H1 (cell line): ENCODE results near the gene DMBT1. TPM values are rescaled to one million over a fixed set of nuclear protein-coding genes. Genes with fewer than 3 reads are reported as not detected.

Experiments used
- CTCF ChIA-PET: fragments of 300-600 bp; sonication (Branson Sonifier 250); formaldehyde crosslinking; loops from one replicate; lab custom pipeline; 2021; ENCODE audit not compliant: partially characterized antibody; lab: Charles Lee
- POLR2A ChIA-PET: fragments of 300-600 bp; sonication (Branson Sonifier 250); formaldehyde crosslinking; loops from one replicate; lab custom pipeline; 2021; ENCODE audit warnings: inconsistent platforms; ENCODE audit not compliant: partially characterized antibody; lab: Charles Lee
- DNase-seq, 2 experiments: peaks; one replicate each; pipeline versions ENCODE4 v3.0.0 to v3.0.0-alpha.2; 2010 to 2022; ENCODE audit warnings: low spot score in 2 of 2, low read depth in 1 of 2, mixed read lengths in 1 of 2
- FAIRE-seq: peaks from 2 replicates; lab custom pipeline; 2011; peaks lifted over from hg19 to GRCh38; lab: Jason Lieb, UNC
- H2AFZ ChIP-seq: 2 replicates; pipeline ENCODE4 v1.8.1; 2012; ENCODE audit warnings: low read length, inconsistent platforms
- H2AK5ac ChIP-seq: 2 replicates; pipeline ENCODE4 v1.6.1; 2013; ENCODE audit warnings: low read depth, low read length
- H2BK120ac ChIP-seq: replicated peaks from 2 replicates; pipeline ENCODE3; 2013; ENCODE audit warnings: low read depth, low read length, inconsistent platforms
- H2BK12ac ChIP-seq: 2 replicates; pipeline ENCODE4 v1.6.1; 2013; ENCODE audit warnings: low read depth, low read length
- H2BK15ac ChIP-seq: 2 replicates; pipeline ENCODE4 v1.6.1; 2013; ENCODE audit warnings: low read length
- H2BK20ac ChIP-seq: 2 replicates; pipeline ENCODE4 v1.6.1; 2013; ENCODE audit warnings: low read length
- H2BK5ac ChIP-seq: 2 replicates; pipeline ENCODE4 v1.6.1; 2013; ENCODE audit warnings: low read depth, low read length
- H3K14ac ChIP-seq: 2 replicates; pipeline ENCODE4 v1.6.1; 2013; ENCODE audit warnings: inconsistent platforms; ENCODE audit not compliant: insufficient read length
- H3K18ac ChIP-seq: 2 replicates; pipeline ENCODE4 v1.6.1; 2013; ENCODE audit warnings: low read length; ENCODE audit errors: extremely low read depth
- H3K23ac ChIP-seq: 2 replicates; pipeline ENCODE4 v1.6.1; 2013; ENCODE audit warnings: inconsistent platforms; ENCODE audit not compliant: insufficient read length
- H3K23me2 ChIP-seq: 2 replicates; pipeline ENCODE4 v1.6.1; 2013; ENCODE audit warnings: low read depth, low read length
- H3K27ac ChIP-seq: 2 replicates; pipeline ENCODE4 v1.6.1; 2011; ENCODE audit warnings: low read depth, low read length, inconsistent platforms
- H3K27me3 ChIP-seq, 4 experiments: replicated peaks in 1 of 4; 1 replicate in 1 of 4; 2 replicates in 3 of 4; pipeline versions ENCODE4 v1.6.1 to v1.8.1; 2011 to 2013; ENCODE audit warnings: low read length in 3 of 4, mild to moderate bottlenecking in 3 of 4, inconsistent platforms in 2 of 4, mixed read lengths in 2 of 4, moderate library complexity in 1 of 4; ENCODE audit not compliant: control insufficient read depth in 3 of 4, insufficient read depth in 3 of 4; ENCODE audit errors: extremely low read depth in 1 of 4
- H3K36me3 ChIP-seq, 4 experiments: 2 replicates each; pipeline versions ENCODE4 v1.6.1 to v1.8.1; 2011 to 2013; ENCODE audit warnings: mild to moderate bottlenecking in 4 of 4, low read length in 3 of 4, moderate library complexity in 2 of 4, control low read depth in 1 of 4, inconsistent platforms in 1 of 4; ENCODE audit not compliant: insufficient read depth in 4 of 4, control insufficient read depth in 2 of 4
- H3K4ac ChIP-seq: replicated peaks from 2 replicates; pipeline ENCODE3; 2013; ENCODE audit warnings: low read length, low read depth, mixed read lengths, inconsistent platforms; ENCODE audit not compliant: insufficient read length
- H3K4me1 ChIP-seq, 4 experiments: replicated peaks in 1 of 4; 1 replicate in 1 of 4; 2 replicates in 3 of 4; pipeline versions ENCODE4 v1.6.1 to v1.8.1; 2011 to 2013; ENCODE audit warnings: low read length in 3 of 4, inconsistent platforms in 2 of 4, mixed read lengths in 1 of 4; ENCODE audit not compliant: insufficient read depth in 4 of 4, control insufficient read depth in 3 of 4
- H3K4me2 ChIP-seq, 2 experiments: 2 replicates each; pipeline versions ENCODE4 v1.6.1 to v1.8.1; 2011 to 2013; ENCODE audit warnings: low read depth in 2 of 2, low read length in 2 of 2, control low read depth in 1 of 2, inconsistent platforms in 1 of 2, mild to moderate bottlenecking in 1 of 2; ENCODE audit not compliant: insufficient read depth in 1 of 2
- H3K4me3 ChIP-seq, 4 experiments: fragments of 200-600, 300-600 bp in 1 of 4; sonication (generic), shearing (Covaris generic), sonication (Bioruptor Twin) in 1 of 4; 2 replicates each; pipeline versions ENCODE4 v1.5.1 to v1.8.1; 2011 to 2016; ENCODE audit warnings: low read length in 4 of 4, low read depth in 3 of 4, control low read depth in 2 of 4, inconsistent platforms in 2 of 4, mild to moderate bottlenecking in 2 of 4, mixed read lengths in 1 of 4, moderate library complexity in 1 of 4; ENCODE audit not compliant: insufficient read depth in 2 of 4; ENCODE audit errors: extremely low read depth in 1 of 4
- H3K56ac ChIP-seq: replicated peaks from 2 replicates; pipeline ENCODE3; 2013; ENCODE audit warnings: low read depth, mild to moderate bottlenecking, mixed read lengths, low read length, inconsistent platforms; ENCODE audit not compliant: insufficient read length
- H3K79me1 ChIP-seq: 2 replicates; pipeline ENCODE4 v1.6.1; 2013; ENCODE audit warnings: low read depth, low read length, control low read depth
- H3K79me2 ChIP-seq, 2 experiments: 2 replicates each; pipeline versions ENCODE4 v1.6.1 to v1.8.1; 2012 to 2013; ENCODE audit warnings: low read length in 2 of 2, mild to moderate bottlenecking in 2 of 2, inconsistent platforms in 1 of 2; ENCODE audit not compliant: insufficient read depth in 2 of 2, control insufficient read depth in 1 of 2
- H3K9ac ChIP-seq, 4 experiments: replicated peaks in 1 of 4; 1 replicate in 1 of 4; 2 replicates in 3 of 4; pipeline versions ENCODE4 v1.6.1 to v1.8.1; 2011 to 2013; ENCODE audit warnings: low read depth in 3 of 4, low read length in 3 of 4, control low read depth in 2 of 4, mild to moderate bottlenecking in 2 of 4, moderate library complexity in 2 of 4, inconsistent platforms in 1 of 4; ENCODE audit errors: extremely low read depth in 1 of 4
- H3K9me3 ChIP-seq, 2 experiments: 2 replicates each; pipeline versions ENCODE4 v1.6.1 to v1.8.1; 2012 to 2013; ENCODE audit warnings: mild to moderate bottlenecking in 2 of 2, moderate library complexity in 2 of 2, control low read depth in 1 of 2, inconsistent platforms in 1 of 2, low read depth in 1 of 2, low read length in 1 of 2, mixed read lengths in 1 of 2; ENCODE audit not compliant: insufficient read depth in 2 of 2
- H4K20me1 ChIP-seq, 2 experiments: replicated peaks in 1 of 2; 2 replicates each; pipeline versions ENCODE3 to v1.8.1; 2011 to 2013; ENCODE audit warnings: inconsistent platforms in 2 of 2, low read length in 2 of 2, mild to moderate bottlenecking in 1 of 2; ENCODE audit not compliant: insufficient read depth in 2 of 2, control insufficient read depth in 1 of 2
- H4K5ac ChIP-seq: 2 replicates; pipeline ENCODE4 v1.6.1; 2013; ENCODE audit warnings: low read length, low read depth, mixed read lengths, inconsistent platforms; ENCODE audit not compliant: insufficient read length
- H4K8ac ChIP-seq: 2 replicates; pipeline ENCODE4 v1.8.0; 2013; ENCODE audit warnings: mild to moderate bottlenecking, moderate library complexity, low read length, inconsistent platforms; ENCODE audit not compliant: insufficient read depth; ENCODE audit errors: extremely low read depth
- H4K91ac ChIP-seq: replicated peaks from 2 replicates; pipeline ENCODE3; 2013; ENCODE audit warnings: low read length, mixed read lengths, inconsistent platforms; ENCODE audit not compliant: insufficient read length
- CEBPB ChIP-seq: IDR thresholded peaks from 2 replicates; pipeline ENCODE4 v1.6.1; 2012; ENCODE audit warnings: low read depth, low read length
- CREB1 ChIP-seq: IDR thresholded peaks from 2 replicates; pipeline ENCODE4 v1.6.1; 2012; ENCODE audit warnings: inconsistent platforms
- EZH2 ChIP-seq: fragments of 200-600 bp; sonication (generic); IDR thresholded peaks from 2 replicates; pipeline ENCODE4 v1.7.1; 2012; ENCODE audit warnings: low read depth, mild to moderate bottlenecking, moderate library complexity, low read length, inconsistent platforms; ENCODE audit not compliant: severe bottlenecking
- KDM1A ChIP-seq: fragments of 200-600, 300-600 bp; sonication (generic); IDR thresholded peaks from 2 replicates; pipeline ENCODE4 v1.7.1; 2016; ENCODE audit warnings: mild to moderate bottlenecking, low read length, borderline replicate concordance
- NRF1 ChIP-seq: IDR thresholded peaks from 2 replicates; pipeline ENCODE4 v1.6.1; 2011; ENCODE audit warnings: mild to moderate bottlenecking, low read depth, low read length, improper control_type of control experiment
- PHF8 ChIP-seq: fragments of 200-600 bp; sonication (generic); conservative IDR thresholded peaks from 2 replicates; pipeline ENCODE4 v1.7.1; 2012; ENCODE audit warnings: low read depth, mild to moderate bottlenecking, inconsistent platforms, low read length, moderate library complexity
- RNF2 ChIP-seq: fragments of 200-900, 300-1000 bp; sonication (generic); IDR thresholded peaks from 2 replicates; pipeline ENCODE4 v1.7.1; 2016; ENCODE audit warnings: borderline replicate concordance, low read depth, mild to moderate bottlenecking, antibody characterized with exemption, low read length; ENCODE audit not compliant: poor library complexity, severe bottlenecking; ENCODE audit errors: missing control alignments
- RXRA ChIP-seq: IDR thresholded peaks from 2 replicates; pipeline ENCODE4 v1.6.1; 2011; ENCODE audit warnings: low read depth, mild to moderate bottlenecking, low read length, moderate library complexity; ENCODE audit not compliant: insufficient read depth
- SP2 ChIP-seq: IDR thresholded peaks from 2 replicates; pipeline ENCODE4 v1.6.1; 2012; ENCODE audit warnings: mild to moderate bottlenecking, low read length, inconsistent platforms
- WGBS, 2 experiments: shearing (Covaris generic) in 1 of 2; methylation state at CpG; one replicate each; pipeline versions ENCODE4 v1.1.6 to v1.1.7; 2013 to 2015; ENCODE audit warnings: low lambda C conversion rate in 2 of 2, mixed read lengths in 2 of 2, inconsistent platforms in 1 of 2, low coverage in 1 of 2, missing lambda C conversion rate in 1 of 2; ENCODE audit not compliant: insufficient replicate concordance in 2 of 2, insufficient coverage in 1 of 2, insufficient read length in 1 of 2; ENCODE audit errors: extremely low coverage in 1 of 2, missing lambda C conversion rate in 1 of 2; 5-methylcytosine and 5-hydroxymethylcytosine counted together
- polyA plus RNA-seq, 7 experiments: library from polyadenylated mRNA; depleted of rRNA in 3 of 7; stranded (reverse) in 5 of 7; unstranded in 2 of 7; fragments of >200 nt in 5 of 7; fragments of 200-250 nt in 2 of 7; gene quantifications; 1 replicate in 5 of 7; 2 replicates in 1 of 7; 4 replicates in 1 of 7; pipeline versions ENCODE4 v1.2.1 to v1.2.3, GENCODE V29; 2011 to 2013; ENCODE audit warnings: missing spikeins in 2 of 7, mixed read lengths in 2 of 7
- total RNA-seq: library from RNA; stranded (reverse); fragmentation: NEBNext Ultra II Directional; extraction: Animal tissue kit (Norgen Biotek cat#: 25700); gene quantifications from 2 replicates; pipeline ENCODE4 v1.2.1, GENCODE V29; 2021
- TF ChIP-seq, protein P1 (sequence below): IDR thresholded peaks from 2 replicates; pipeline ENCODE4 v1.6.1; 2011; ENCODE audit warnings: low read length, improper control_type of control experiment

DMBT1 gene
- total and polyA plus RNA-seq, 2 of the 8 experiments (the other 6 are each of a cell fraction or from before 2014, with no cell fraction given): 0.03 TPM; not detected in 1

DNA sequence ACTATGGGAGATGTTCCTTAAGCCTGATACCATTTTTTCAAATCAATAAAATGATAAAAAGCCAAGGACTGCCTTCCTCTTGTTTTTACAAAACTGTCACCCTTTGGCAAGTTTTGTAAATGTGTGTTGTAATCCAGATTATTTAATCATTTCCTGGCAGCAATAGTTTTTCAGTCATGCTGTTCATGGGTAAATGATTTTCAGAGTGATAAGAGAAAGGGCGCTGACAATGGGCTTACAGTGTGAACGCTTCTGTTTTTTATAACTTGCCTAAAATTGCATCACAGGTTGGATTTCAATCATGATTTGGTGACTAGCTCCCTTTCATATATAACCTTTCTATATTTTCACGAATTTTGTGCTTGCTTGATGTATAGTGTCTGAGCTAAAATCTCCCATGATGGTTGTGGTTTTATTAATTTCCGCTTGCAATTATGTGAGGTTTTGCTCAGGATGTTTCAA lies 19.0 kb upstream of the DMBT1 start:
- FAIRE-seq (no peak), DNase-seq (no peak)
- H3K18ac ChIP-seq: no peak overlapping the region
- no peak overlapping the region for H3K27ac ChIP-seq
- H3K4me1 ChIP-seq: no peaks in the 10 kb centered on the region
- no peaks in the 10 kb centered on the region for H3K79me1 ChIP-seq
- no peak overlapping the region for H2BK120ac ChIP-seq
- 90% methylated on average over 4 of the region's 4 CpGs; no CpG with 5 or more reads in 1 of the 2 experiments for WGBS, 2 experiments
- no peak overlapping the region for H3K14ac ChIP-seq
- no peak overlapping the region for H2BK20ac ChIP-seq
- no peak overlapping the region for H3K4me2 ChIP-seq
- H3K79me2 ChIP-seq: no peaks in the 10 kb centered on the region
- no peak overlapping the region for H4K91ac ChIP-seq
- no peak overlapping the region for H3K4ac ChIP-seq
- no peaks in the 10 kb centered on the region for H4K20me1 ChIP-seq
- H4K5ac ChIP-seq: no peak overlapping the region
- H3K36me3 ChIP-seq: no peaks in the 10 kb centered on the region
- H3K23ac ChIP-seq: no peak overlapping the region
- no peak overlapping the region for H2BK12ac ChIP-seq
- H3K56ac ChIP-seq: no peak overlapping the region
- H3K9me3 ChIP-seq: no peaks in the 10 kb centered on the region
- no peak overlapping the region for H3K9ac ChIP-seq
- no peak overlapping the region for H2AFZ ChIP-seq
- H2BK5ac ChIP-seq: no peak overlapping the region
- no peak overlapping the region for H2BK15ac ChIP-seq
- H3K27me3 ChIP-seq: no peaks in the 10 kb centered on the region
- no peak overlapping the region for H4K8ac ChIP-seq
- ChIA-PET CTCF (no interaction called here), POLR2A (no interaction called here)
- no peak overlapping the region for H3K4me3 ChIP-seq
- H2AK5ac ChIP-seq: no peak overlapping the region
- H3K23me2 ChIP-seq: no peaks in the 10 kb centered on the region
- TF ChIP-seq EZH2: no peak
- TF ChIP-seq, protein P1, sequence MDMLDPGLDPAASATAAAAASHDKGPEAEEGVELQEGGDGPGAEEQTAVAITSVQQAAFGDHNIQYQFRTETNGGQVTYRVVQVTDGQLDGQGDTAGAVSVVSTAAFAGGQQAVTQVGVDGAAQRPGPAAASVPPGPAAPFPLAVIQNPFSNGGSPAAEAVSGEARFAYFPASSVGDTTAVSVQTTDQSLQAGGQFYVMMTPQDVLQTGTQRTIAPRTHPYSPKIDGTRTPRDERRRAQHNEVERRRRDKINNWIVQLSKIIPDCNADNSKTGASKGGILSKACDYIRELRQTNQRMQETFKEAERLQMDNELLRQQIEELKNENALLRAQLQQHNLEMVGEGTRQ: no peak
- TF ChIP-seq SP2: no peak
- no peak for TF ChIP-seq NRF1
- TF ChIP-seq CEBPB: no peak
- no peak for TF ChIP-seq CREB1
- TF ChIP-seq KDM1A: no peak
- TF ChIP-seq RXRA: no peak
- TF ChIP-seq PHF8: no peak
- TF ChIP-seq RNF2: no peak
